ENCODE data around the gene MPPED1. TPM values are rescaled to one million over a fixed set of nuclear protein-coding genes. Genes with fewer than 3 reads are reported as not detected.

MPPED1 gene
- total and polyA plus RNA-seq, 2 experiments from 2014 or later: 0.30 to 0.97 TPM

DNA sequence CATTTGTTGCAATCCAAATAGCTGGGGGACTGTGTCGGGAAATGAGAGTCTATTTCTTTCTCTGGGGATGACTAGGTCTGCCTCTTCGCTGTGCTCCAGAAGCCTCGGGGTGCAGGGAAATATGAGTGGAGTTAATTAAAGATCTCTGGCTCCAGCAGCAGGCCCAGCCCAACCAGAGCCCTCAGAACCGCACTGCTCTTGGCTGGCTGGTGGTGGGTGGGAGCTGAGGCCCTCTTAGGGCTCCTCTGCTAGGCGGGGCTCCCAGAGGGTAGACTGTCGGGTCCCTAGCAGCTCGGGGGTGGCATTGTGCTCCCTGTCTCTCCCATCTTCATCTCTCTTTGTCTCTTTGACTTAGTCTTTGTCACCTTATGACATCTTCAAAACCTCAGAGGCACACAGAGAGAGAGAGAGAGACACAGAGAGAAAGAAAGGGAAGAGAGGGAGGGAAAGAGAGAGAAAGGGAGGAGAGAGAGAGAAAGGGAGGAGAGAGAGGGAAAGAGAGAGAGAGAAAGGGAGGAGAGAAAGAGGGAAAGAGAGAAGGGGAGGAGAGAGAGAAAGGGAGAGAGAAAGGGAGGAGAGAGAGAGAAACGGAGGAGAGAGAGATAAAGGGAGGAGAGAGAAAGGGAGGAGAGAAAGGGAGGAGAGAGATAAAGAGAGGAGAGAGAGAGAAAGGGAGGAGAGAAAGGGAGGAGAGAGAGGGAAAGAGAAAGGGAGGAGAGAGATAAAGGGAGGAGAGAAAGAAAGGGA lies 20.2 kb downstream of the MPPED1 start:
- Histone ChIP-seq H3K4me3 (no peak overlapping the region), H3K79me2 (no peaks in the 10 kb centered on the region), H3K27me3 (peaks cover 12% of the 10 kb centered on the region), H3K9me2 (replicated peaks; ENCODE audit: insufficient read depth) (no peaks in the 10 kb centered on the region), H3K4me2 (no peak overlapping the region), H3K4me1 (ENCODE audit: insufficient read depth) (no peaks in the 10 kb centered on the region), H3K27ac (no peak overlapping the region), H2AFZ (no peak overlapping the region), H3K9me3 (ENCODE audit: low read depth) (no peaks in the 10 kb centered on the region), H4K20me1 (ENCODE audit: insufficient read depth, poor library complexity, severe bottlenecking) (no peaks in the 10 kb centered on the region), H3K36me3 (replicated peaks; ENCODE audit: insufficient read depth, low read depth) (no peaks in the 10 kb centered on the region)
- TF ChIP-seq EZH2 (IDR thresholded peaks at IDR 0.05; ENCODE audit: borderline replicate concordance) (no peak), EZH2phosphoT487 (IDR thresholded peaks at IDR 0.05; ENCODE audit: low read depth, severe bottlenecking, unreplicated experiment) (no peak)
- TF ChIP-seq, protein P1, sequence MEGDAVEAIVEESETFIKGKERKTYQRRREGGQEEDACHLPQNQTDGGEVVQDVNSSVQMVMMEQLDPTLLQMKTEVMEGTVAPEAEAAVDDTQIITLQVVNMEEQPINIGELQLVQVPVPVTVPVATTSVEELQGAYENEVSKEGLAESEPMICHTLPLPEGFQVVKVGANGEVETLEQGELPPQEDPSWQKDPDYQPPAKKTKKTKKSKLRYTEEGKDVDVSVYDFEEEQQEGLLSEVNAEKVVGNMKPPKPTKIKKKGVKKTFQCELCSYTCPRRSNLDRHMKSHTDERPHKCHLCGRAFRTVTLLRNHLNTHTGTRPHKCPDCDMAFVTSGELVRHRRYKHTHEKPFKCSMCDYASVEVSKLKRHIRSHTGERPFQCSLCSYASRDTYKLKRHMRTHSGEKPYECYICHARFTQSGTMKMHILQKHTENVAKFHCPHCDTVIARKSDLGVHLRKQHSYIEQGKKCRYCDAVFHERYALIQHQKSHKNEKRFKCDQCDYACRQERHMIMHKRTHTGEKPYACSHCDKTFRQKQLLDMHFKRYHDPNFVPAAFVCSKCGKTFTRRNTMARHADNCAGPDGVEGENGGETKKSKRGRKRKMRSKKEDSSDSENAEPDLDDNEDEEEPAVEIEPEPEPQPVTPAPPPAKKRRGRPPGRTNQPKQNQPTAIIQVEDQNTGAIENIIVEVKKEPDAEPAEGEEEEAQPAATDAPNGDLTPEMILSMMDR (IDR thresholded peaks at IDR 0.05; ENCODE audit: poor library complexity): no peak
- 53% methylated on average over 7 of the region's 8 CpGs for WGBS (ENCODE audit: low lambda C conversion rate, missing lambda C conversion rate)
- DNase-seq (ENCODE audit: low spot score): no peak

GRCh38 chr22:43432883-43433415 lies 21.1 kb downstream of the MPPED1 start:
- WGBS (ENCODE audit: low lambda C conversion rate, missing lambda C conversion rate): 93% methylated on average over 5 of the region's 5 CpGs
- Histone ChIP-seq H4K20me1 (ENCODE audit: insufficient read depth, poor library complexity, severe bottlenecking) (no peaks in the 10 kb centered on the region), H3K9me2 (replicated peaks; ENCODE audit: insufficient read depth) (no peaks in the 10 kb centered on the region), H3K4me3 (no peak overlapping the region), H3K4me2 (no peak overlapping the region), H3K4me1 (ENCODE audit: insufficient read depth) (no peaks in the 10 kb centered on the region), H3K79me2 (no peaks in the 10 kb centered on the region), H3K9me3 (ENCODE audit: low read depth) (no peaks in the 10 kb centered on the region), H3K27me3 (peaks cover 12% of the 10 kb centered on the region), H2AFZ (no peak overlapping the region), H3K36me3 (replicated peaks; ENCODE audit: insufficient read depth, low read depth) (no peaks in the 10 kb centered on the region), H3K27ac (no peak overlapping the region)
- TF ChIP-seq, protein P1 (IDR thresholded peaks at IDR 0.05; ENCODE audit: poor library complexity): no peak
- TF ChIP-seq EZH2phosphoT487 (IDR thresholded peaks at IDR 0.05; ENCODE audit: low read depth, severe bottlenecking, unreplicated experiment): no peak
- no peak for TF ChIP-seq EZH2 (IDR thresholded peaks at IDR 0.05; ENCODE audit: borderline replicate concordance)
- DNase-seq (ENCODE audit: low spot score): no peak

- no peaks in the 10 kb centered on the region for H4K20me1 ChIP-seq (ENCODE audit: insufficient read depth, poor library complexity, severe bottlenecking)
- no peaks in the 10 kb centered on the region for H3K9me2 ChIP-seq (replicated peaks; ENCODE audit: insufficient read depth)
- H3K9me3 ChIP-seq (ENCODE audit: low read depth): no peaks in the 10 kb centered on the region
- no peaks in the 10 kb centered on the region for H3K36me3 ChIP-seq (replicated peaks; ENCODE audit: insufficient read depth, low read depth)
- H2AFZ ChIP-seq: no peak overlapping the region
- TF ChIP-seq EZH2 (IDR thresholded peaks at IDR 0.05; ENCODE audit: borderline replicate concordance) (no peak), EZH2phosphoT487 (IDR thresholded peaks at IDR 0.05; ENCODE audit: low read depth, severe bottlenecking, unreplicated experiment) (no peak)
- TF ChIP-seq, protein P1 (IDR thresholded peaks at IDR 0.05; ENCODE audit: poor library complexity): no peak
- no peak for DNase-seq (ENCODE audit: low spot score)
- 91% methylated on average over 35 of the region's 35 CpGs for WGBS (ENCODE audit: low lambda C conversion rate, missing lambda C conversion rate)
- peaks cover 12% of the 10 kb centered on the region for H3K27me3 ChIP-seq
- H3K27ac ChIP-seq: no peak overlapping the region
- no peak overlapping the region for H3K4me2 ChIP-seq
- no peak overlapping the region for H3K4me3 ChIP-seq
- no peaks in the 10 kb centered on the region for H3K4me1 ChIP-seq (ENCODE audit: insufficient read depth)
- H3K79me2 ChIP-seq: no peaks in the 10 kb centered on the region
Observed at GRCh38 chr22:43433451-43434274, 21.8 kb downstream of the MPPED1 start.

All from hepatocyte (in vitro differentiated cells).